Endodermal cell (in vitro differentiated cells): ENCODE data around the gene DEPDC1B. TPM values are rescaled to one million over a fixed set of nuclear protein-coding genes. Genes with fewer than 3 reads are reported as not detected.
"Not testable (repeated sequence)": the region's sequence is repeated elsewhere in the genome, so short reads cannot be mapped to it uniquely, and the experiment has no call there.

Source experiments
- DNase-seq: peaks from one replicate; pipeline ENCODE4 v3.0.0-alpha.2; 2017
- H3K27ac ChIP-seq: 2 replicates; pipeline ENCODE4 v1.5.1; 2013; ENCODE audit warnings: mild to moderate bottlenecking, low read depth, low read length, moderate library complexity
- H3K27me3 ChIP-seq: 2 replicates; pipeline ENCODE4 v1.6.1; 2013; ENCODE audit warnings: mild to moderate bottlenecking, low read length, moderate library complexity; ENCODE audit not compliant: insufficient read depth, control insufficient read depth, poor library complexity, severe bottlenecking
- H3K36me3 ChIP-seq: 2 replicates; pipeline ENCODE4 v1.7.0; 2013; ENCODE audit warnings: mild to moderate bottlenecking, low read length, moderate library complexity; ENCODE audit not compliant: control insufficient read depth, insufficient read depth
- H3K4me1 ChIP-seq: one replicate; pipeline ENCODE4 v1.7.0; 2013; ENCODE audit warnings: low read length; ENCODE audit not compliant: control insufficient read depth, insufficient read depth
- H3K4me3 ChIP-seq: 2 replicates; pipeline ENCODE4 v1.5.1; 2013; ENCODE audit warnings: mild to moderate bottlenecking, low read length, moderate library complexity
- H3K9ac ChIP-seq: 2 replicates; pipeline ENCODE4 v1.6.1; 2013; ENCODE audit warnings: mild to moderate bottlenecking, low read length, moderate library complexity; ENCODE audit not compliant: poor library complexity, severe bottlenecking; ENCODE audit errors: extremely low read depth
- H3K9me3 ChIP-seq: 2 replicates; pipeline ENCODE4 v1.6.1; 2013; ENCODE audit warnings: mild to moderate bottlenecking, low read length, moderate library complexity; ENCODE audit not compliant: control insufficient read depth
- H3K27ac Mint-ChIP-seq: 2 replicates; pipeline ENCODE4 v1.8.0; 2020; ENCODE audit warnings: mixed read lengths
- H3K27me3 Mint-ChIP-seq: 2 replicates; pipeline ENCODE4 v1.8.0; 2021; ENCODE audit warnings: mild to moderate bottlenecking, mixed read lengths; ENCODE audit not compliant: insufficient read depth
- H3K36me3 Mint-ChIP-seq: 2 replicates; pipeline ENCODE4 v1.8.0; 2020; ENCODE audit warnings: low read depth, mixed read lengths
- H3K4me1 Mint-ChIP-seq: 2 replicates; pipeline ENCODE4 v1.8.0; 2020; ENCODE audit warnings: mixed read lengths
- H3K4me3 Mint-ChIP-seq: 2 replicates; pipeline ENCODE4 v1.8.0; 2020; ENCODE audit warnings: mild to moderate bottlenecking, moderate library complexity, mixed read lengths
- H3K9me3 Mint-ChIP-seq: 2 replicates; pipeline ENCODE4 v1.8.0; 2020; ENCODE audit warnings: mild to moderate bottlenecking, mixed read lengths
- WGBS, 2 experiments: methylation state at CpG; one replicate each; pipeline versions ENCODE4 v1.1.5 to v1.1.7; 2013; ENCODE audit warnings: missing lambda C conversion rate in 2 of 2, mixed read lengths in 1 of 2; ENCODE audit not compliant: insufficient coverage in 1 of 2, insufficient read length in 1 of 2; 5-methylcytosine and 5-hydroxymethylcytosine counted together
- total RNA-seq, 2 donors: library from RNA; stranded (reverse); fragmentation: NEBNext Ultra II Directional in 1 of 2; extraction: Animal tissue kit (Norgen Biotek cat#: 25700) in 1 of 2; gene quantifications; 2 replicates in 1 of 2; 3 replicates in 1 of 2; pipeline ENCODE4 v1.2.1, GENCODE V29; 2021
- TF ChIP-seq, protein P1 (sequence below): fragments of 200-600 bp; sonication (generic); conservative IDR thresholded peaks from 2 replicates; pipeline ENCODE4 v1.5.0; 2021; ENCODE audit warnings: antibody characterized with exemption, mild to moderate bottlenecking

Gene DEPDC1B
- total RNA-seq, 2 donors from 2014 or later = 32.2 to 42.1 TPM

DNA sequence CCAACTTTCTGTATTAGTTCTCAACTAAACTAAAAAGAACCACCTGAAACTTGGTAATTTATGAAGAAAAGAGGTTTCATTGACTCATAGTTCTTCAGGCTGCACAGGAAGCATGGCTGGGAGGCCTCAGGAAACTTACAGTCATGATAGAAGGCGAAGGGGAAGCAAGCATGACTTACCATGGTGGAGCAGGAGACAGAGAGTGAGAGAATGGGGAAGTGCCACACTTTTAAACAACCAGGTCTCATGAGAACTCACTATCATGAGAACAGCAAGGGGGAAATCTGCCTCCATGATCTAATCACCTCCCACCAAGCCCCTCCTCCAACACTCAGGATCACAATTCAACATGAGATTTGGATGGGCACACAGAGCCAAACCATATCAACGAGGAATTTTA, 123.5 kb downstream of the DEPDC1B start:
- peaks cover 25% of the 10 kb centered on the region for H3K36me3 Mint-ChIP-seq
- no peak overlapping the region for H3K27ac ChIP-seq
- no peaks in the 10 kb centered on the region for H3K4me1 Mint-ChIP-seq
- no peak overlapping the region for H3K4me3 Mint-ChIP-seq
- H3K9ac ChIP-seq = no peak overlapping the region
- peaks cover 18% of the 10 kb centered on the region for H3K9me3 ChIP-seq
- H3K9me3 Mint-ChIP-seq = peaks cover 41% of the 10 kb centered on the region
- no peaks in the 10 kb centered on the region for H3K27me3 Mint-ChIP-seq
- TF ChIP-seq, protein P1, sequence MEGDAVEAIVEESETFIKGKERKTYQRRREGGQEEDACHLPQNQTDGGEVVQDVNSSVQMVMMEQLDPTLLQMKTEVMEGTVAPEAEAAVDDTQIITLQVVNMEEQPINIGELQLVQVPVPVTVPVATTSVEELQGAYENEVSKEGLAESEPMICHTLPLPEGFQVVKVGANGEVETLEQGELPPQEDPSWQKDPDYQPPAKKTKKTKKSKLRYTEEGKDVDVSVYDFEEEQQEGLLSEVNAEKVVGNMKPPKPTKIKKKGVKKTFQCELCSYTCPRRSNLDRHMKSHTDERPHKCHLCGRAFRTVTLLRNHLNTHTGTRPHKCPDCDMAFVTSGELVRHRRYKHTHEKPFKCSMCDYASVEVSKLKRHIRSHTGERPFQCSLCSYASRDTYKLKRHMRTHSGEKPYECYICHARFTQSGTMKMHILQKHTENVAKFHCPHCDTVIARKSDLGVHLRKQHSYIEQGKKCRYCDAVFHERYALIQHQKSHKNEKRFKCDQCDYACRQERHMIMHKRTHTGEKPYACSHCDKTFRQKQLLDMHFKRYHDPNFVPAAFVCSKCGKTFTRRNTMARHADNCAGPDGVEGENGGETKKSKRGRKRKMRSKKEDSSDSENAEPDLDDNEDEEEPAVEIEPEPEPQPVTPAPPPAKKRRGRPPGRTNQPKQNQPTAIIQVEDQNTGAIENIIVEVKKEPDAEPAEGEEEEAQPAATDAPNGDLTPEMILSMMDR = no peak
- no peak for DNase-seq
- H3K27me3 ChIP-seq = no peaks in the 10 kb centered on the region
- peak overlapping the region; percentile 31 for H3K4me3 ChIP-seq
- H3K4me1 ChIP-seq = no peaks in the 10 kb centered on the region
- H3K36me3 ChIP-seq = no peaks in the 10 kb centered on the region
- no peak overlapping the region for H3K27ac Mint-ChIP-seq
- WGBS, 2 experiments = 87% methylated on average over 2 of the region's 2 CpGs; no CpG with 5 or more reads in 1 of the 2 experiments

DNA sequence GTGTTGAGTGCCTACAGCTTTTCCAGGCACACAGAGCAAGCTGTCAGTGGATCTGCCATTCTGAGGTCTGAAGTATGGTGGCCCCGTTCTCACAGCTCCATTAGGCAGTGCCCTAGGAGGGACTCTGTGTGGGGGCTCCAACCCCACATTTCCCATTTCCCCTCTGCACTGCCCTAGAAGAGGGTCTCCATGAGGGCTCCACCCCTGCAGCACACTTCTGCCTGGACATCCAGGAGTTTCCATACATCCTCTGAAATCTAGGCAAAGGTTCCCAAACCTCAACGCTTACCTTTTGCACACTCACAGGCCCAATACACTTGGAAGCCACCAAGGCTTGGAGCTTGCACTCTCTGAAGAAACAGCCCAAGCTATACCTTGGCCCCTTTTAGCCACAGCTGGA, 131.3 kb downstream of the DEPDC1B start:
- WGBS, 2 experiments = 80 to 88% methylated on average over 2 of the region's 2 CpGs
- Histone ChIP-seq H3K4me3 (no peak overlapping the region), H3K36me3 (no peaks in the 10 kb centered on the region), H3K27me3 (no peaks in the 10 kb centered on the region), H3K9me3 (peaks cover 17% of the 10 kb centered on the region), H3K27ac (no peak overlapping the region), H3K9ac (no peak overlapping the region), H3K4me1 (no peaks in the 10 kb centered on the region)
- no peaks in the 10 kb centered on the region for H3K27me3 Mint-ChIP-seq
- H3K36me3 Mint-ChIP-seq = peaks cover 5% of the 10 kb centered on the region
- TF ChIP-seq, protein P1 = no peak
- no peak for DNase-seq
- H3K27ac Mint-ChIP-seq = no peak overlapping the region
- no peak overlapping the region for H3K4me3 Mint-ChIP-seq
- H3K4me1 Mint-ChIP-seq = no peaks in the 10 kb centered on the region
- H3K9me3 Mint-ChIP-seq = peaks cover 41% of the 10 kb centered on the region

DNA sequence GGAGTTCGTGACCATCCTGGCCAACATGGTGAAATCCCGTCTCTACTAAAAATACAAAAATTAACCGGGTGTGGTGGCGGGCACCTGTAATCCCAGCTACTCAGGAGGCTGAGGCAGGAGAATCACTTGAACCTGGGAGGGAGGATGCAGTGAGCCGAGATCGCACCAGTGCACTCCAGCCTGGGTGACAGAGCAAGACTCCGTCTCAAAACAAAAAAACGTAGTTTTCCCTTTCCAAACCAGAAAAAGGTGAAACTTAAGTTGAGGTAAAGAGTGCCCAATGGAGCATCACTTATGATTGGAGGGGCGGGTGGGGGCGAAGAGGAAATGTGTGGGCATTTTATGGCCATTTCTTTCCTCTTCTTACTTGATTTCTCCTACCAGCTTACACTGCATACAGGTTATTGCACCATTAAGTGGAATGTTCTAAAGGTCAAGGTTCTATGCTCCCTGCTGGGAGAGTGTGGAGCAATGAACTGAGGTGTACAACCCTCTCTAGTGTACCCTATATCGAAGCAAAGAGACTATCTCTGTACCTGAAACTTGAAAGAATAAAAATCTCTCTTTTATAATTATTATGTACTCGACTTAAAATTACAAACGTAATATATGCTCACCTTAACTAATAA, 136.2 kb downstream of the DEPDC1B start:
- no peaks in the 10 kb centered on the region for H3K36me3 ChIP-seq
- 88 to 96% methylated on average over 5 to 12 of the region's 13 CpGs for WGBS, 2 experiments
- no peaks in the 10 kb centered on the region for H3K27me3 ChIP-seq
- H3K27me3 Mint-ChIP-seq = no peaks in the 10 kb centered on the region
- H3K4me3 Mint-ChIP-seq = no peak overlapping the region
- H3K9me3 Mint-ChIP-seq = peaks cover 23% of the 10 kb centered on the region
- H3K9ac ChIP-seq = no peak overlapping the region
- H3K4me3 ChIP-seq = no peak overlapping the region
- peaks cover 13% of the 10 kb centered on the region for H3K9me3 ChIP-seq
- H3K36me3 Mint-ChIP-seq = peaks cover 5% of the 10 kb centered on the region
- no peak for DNase-seq
- no peaks in the 10 kb centered on the region for H3K4me1 ChIP-seq
- no peaks in the 10 kb centered on the region for H3K4me1 Mint-ChIP-seq
- H3K27ac Mint-ChIP-seq = no peak overlapping the region
- TF ChIP-seq, protein P1 = no peak
- H3K27ac ChIP-seq = no peak overlapping the region

DNA sequence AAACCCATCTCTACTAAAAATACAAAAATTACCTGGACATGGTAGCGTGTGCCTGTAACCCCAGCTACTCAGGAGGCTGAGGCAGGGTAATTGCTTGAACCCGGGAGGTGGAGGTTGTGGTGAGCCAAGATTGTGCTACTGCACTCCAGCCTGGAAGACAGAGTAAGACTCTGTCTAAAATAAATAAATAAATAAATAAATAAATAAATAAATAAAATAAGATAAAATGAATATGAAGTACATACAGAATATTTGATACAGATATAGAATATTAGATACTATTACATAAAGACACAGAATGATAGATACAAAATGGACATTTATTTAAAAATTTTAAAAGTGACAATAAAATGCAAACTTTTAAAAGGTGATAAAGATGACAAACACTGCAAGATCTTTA, 146.7 kb downstream of the DEPDC1B start:
- H3K4me3 Mint-ChIP-seq, H3K27me3 ChIP-seq, H3K36me3 Mint-ChIP-seq, H3K4me3 ChIP-seq, H3K27ac ChIP-seq, H3K4me1 ChIP-seq, DNase-seq, H3K9ac ChIP-seq, H3K36me3 ChIP-seq, H3K27ac Mint-ChIP-seq, H3K27me3 Mint-ChIP-seq, H3K4me1 Mint-ChIP-seq: not testable (repeated sequence)
- WGBS, 2 experiments = 89 to 100% methylated on average over 1 to 2 of the region's 2 CpGs
- peaks cover 24% of the 10 kb centered on the region for H3K9me3 Mint-ChIP-seq
- peaks cover 12% of the 10 kb centered on the region for H3K9me3 ChIP-seq
